Naive thymus-derived CD8-positive, alpha-beta T cell (primary cell): ENCODE measurements around the gene LEF1. TPM values are rescaled to one million over a fixed set of nuclear protein-coding genes. Genes with fewer than 3 reads are reported as not detected.

Experiments
- ATAC-seq, 2 donors: fragments of 150-1000 bp; cut with Tn5 transposase in 1 of 2; sonication (Bioruptor Pico), chemical (Tn5 transposase) in 1 of 2; 1 replicate in 1 of 2; 2 replicates in 1 of 2; pipeline ENCODE4 v1.10.0; 2021; ENCODE audit warnings: mild to moderate bottlenecking in 2 of 2, moderate library complexity in 2 of 2
- POLR2A ChIA-PET: fragments of 350-600 bp; sonication (Branson Sonifier 250); formaldehyde crosslinking; loops from one replicate; lab custom pipeline; 2021; ENCODE audit warnings: antibody characterized with exemption; lab: Charles Lee
- DNase-seq, 10 donors: peaks; one replicate each; pipeline versions ENCODE4 v3.0.0 to v3.0.0-alpha.2; 2020 to 2022
- H3K27ac Mint-ChIP-seq, 10 donors: one replicate each; pipeline ENCODE4 v1.8.0; 2020 to 2022; ENCODE audit warnings: mild to moderate bottlenecking in 10 of 10, mixed read lengths in 10 of 10, moderate library complexity in 4 of 10, inconsistent platforms in 1 of 10
- H3K27me3 Mint-ChIP-seq, 5 donors: one replicate each; pipeline ENCODE4 v1.8.0; 2021 to 2022; ENCODE audit warnings: mixed read lengths in 5 of 5
- H3K36me3 Mint-ChIP-seq, 3 donors: one replicate each; pipeline ENCODE4 v1.8.0; 2020 to 2022; ENCODE audit warnings: mixed read lengths in 3 of 3, mild to moderate bottlenecking in 2 of 3, inconsistent platforms in 1 of 3
- H3K4me1 Mint-ChIP-seq, 4 donors: one replicate each; pipeline ENCODE4 v1.8.0; 2021 to 2022; ENCODE audit warnings: mixed read lengths in 4 of 4
- H3K4me3 Mint-ChIP-seq, 10 donors: one replicate each; pipeline ENCODE4 v1.8.0; 2020 to 2022; ENCODE audit warnings: mild to moderate bottlenecking in 10 of 10, mixed read lengths in 10 of 10, moderate library complexity in 6 of 10, inconsistent platforms in 1 of 10
- H3K9me3 Mint-ChIP-seq, 9 donors: one replicate each; pipeline ENCODE4 v1.8.0; 2020 to 2022; ENCODE audit warnings: mixed read lengths in 9 of 9, mild to moderate bottlenecking in 3 of 9, inconsistent platforms in 1 of 9, moderate library complexity in 1 of 9
- polyA plus RNA-seq, 3 donors: library from polyadenylated mRNA; unstranded; fragments of 300-500 nt; fragmentation: Illumina TruSeq; gene quantifications; one replicate each; pipeline ENCODE4 v1.2.3, GENCODE V29; 2021
- total RNA-seq, 8 experiments: library from RNA in 2 of 8; stranded (reverse) in 2 of 8; gene quantifications; one replicate each; pipeline ENCODE4 v1.2.3 and lab custom pipeline; 2021 to 2026

Gene LEF1
- total and polyA plus RNA-seq, 5 experiments from 2014 or later: 400 to 859 (median 828) TPM

- Mint-ChIP-seq H3K27ac (peak overlapping the region; percentile 80 to 98 (median 94)), H3K4me3 (peak overlapping the region in 6 of 10 donors; percentile 4 to 68 (median 37)), H3K36me3 (peaks cover 5 to 58% (median 18%) of the 10 kb centered on the region in 3 donors), H3K9me3 (no peaks in the 10 kb centered on the region), H3K27me3 (no peaks in the 10 kb centered on the region), H3K4me1 (peaks cover 51 to 73% (median 65%) of the 10 kb centered on the region in 4 donors)
- POLR2A ChIA-PET: interaction anchor here (0.8 to 4.0 kb wide), 7 partner anchors 11 to 526 kb away, joined by 3 to 16 read pairs (median 4); partner anchors contain the start of gene LEF1
- ATAC-seq (peak; percentile 56 to 71), DNase-seq (peak in 7 of 10 donors; percentile 39 to 73 (median 59))
Measured at GRCh38 chr4:108045687-108046024, 123.1 kb downstream of the LEF1 start.

GRCh38 chr4:108044951-108045686 lies 123.6 kb downstream of the LEF1 start:
- Mint-ChIP-seq H3K36me3 (peaks cover 5 to 56% (median 18%) of the 10 kb centered on the region in 3 donors), H3K27ac (peak overlapping the region; percentile 80 to 98 (median 94)), H3K4me3 (peak overlapping the region in 5 of 10 donors; percentile 11 to 68 (median 39)), H3K4me1 (peaks cover 48 to 70% (median 60%) of the 10 kb centered on the region in 4 donors), H3K27me3 (no peaks in the 10 kb centered on the region), H3K9me3 (peaks cover 0 to 1% (median 0%) of the 10 kb centered on the region in 9 donors)
- DNase-seq: no peak
- no peak for ATAC-seq
- POLR2A ChIA-PET: interaction anchor here (0.8 to 4.0 kb wide), 7 partner anchors 11 to 527 kb away, joined by 3 to 16 read pairs (median 4); partner anchors contain the start of gene LEF1

DNA sequence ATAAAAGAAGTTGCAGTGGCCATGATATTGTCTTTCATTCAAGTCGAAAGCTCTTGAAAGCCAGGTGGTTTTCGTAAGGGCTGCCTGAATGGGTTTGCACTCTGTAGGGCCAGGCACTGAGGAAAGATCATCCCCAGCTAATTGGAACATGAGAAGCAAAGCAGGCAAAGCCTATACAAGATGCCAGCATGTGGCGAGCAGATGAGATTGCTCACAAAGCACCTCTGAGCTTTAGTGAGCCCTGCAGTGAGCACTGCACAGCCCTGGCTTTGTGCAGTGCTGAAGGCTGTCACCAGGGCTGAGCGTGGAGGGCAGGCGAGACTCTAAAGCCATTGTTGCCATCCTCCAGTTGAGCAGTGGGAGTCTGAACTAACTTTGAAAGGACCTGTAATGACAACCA lies 125.2 kb downstream of the LEF1 start:
- peaks cover 33 to 64% (median 49%) of the 10 kb centered on the region in 4 donors for H3K4me1 Mint-ChIP-seq
- ATAC-seq (peak; percentile 48 to 49), DNase-seq (no peak)
- POLR2A ChIA-PET: interaction anchor here (0.7 to 2.5 kb wide), 13 partner anchors 9 to 125 kb away, joined by 3 to 15 read pairs (median 4); partner anchors contain the start of gene LEF1
- no peaks in the 10 kb centered on the region for H3K27me3 Mint-ChIP-seq
- H3K27ac Mint-ChIP-seq: peak overlapping the region; percentile 80 to 98 (median 92)
- peaks cover 0 to 1% (median 0%) of the 10 kb centered on the region in 9 donors for H3K9me3 Mint-ChIP-seq
- H3K36me3 Mint-ChIP-seq: peaks cover 5 to 40% (median 13%) of the 10 kb centered on the region in 3 donors
- H3K4me3 Mint-ChIP-seq: peak overlapping the region in 8 of 10 donors; percentile 14 to 70 (median 48)

DNA sequence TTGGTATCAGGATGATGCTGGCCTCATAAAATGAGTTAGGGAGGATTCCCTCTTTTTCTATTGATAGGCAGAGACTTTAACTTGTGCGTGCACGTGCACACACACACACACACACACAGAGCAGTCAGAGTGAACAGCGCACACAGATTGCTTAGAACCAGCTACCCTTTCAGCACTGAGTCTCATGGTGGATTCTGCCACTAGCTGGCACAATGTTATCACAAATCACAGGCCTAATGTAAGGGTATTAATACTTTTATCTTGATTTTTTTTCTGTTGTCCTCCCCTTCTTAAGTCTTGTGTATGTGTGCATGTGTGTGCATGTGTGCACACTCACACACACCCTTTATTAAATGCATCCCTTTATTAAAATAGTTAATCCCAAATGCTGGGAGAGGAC lies 125.8 kb downstream of the LEF1 start:
- POLR2A ChIA-PET: interaction anchor here (0.8 to 2.5 kb wide), 10 partner anchors 9 to 126 kb away, joined by 3 to 15 read pairs (median 5); partner anchors contain the start of gene LEF1
- Mint-ChIP-seq H3K4me3 (peak overlapping the region in 7 of 10 donors; percentile 14 to 64 (median 51)), H3K36me3 (peaks cover 5 to 34% (median 9%) of the 10 kb centered on the region in 3 donors), H3K4me1 (peaks cover 33 to 65% (median 50%) of the 10 kb centered on the region in 4 donors), H3K27ac (peak overlapping the region; percentile 80 to 98 (median 92)), H3K9me3 (peaks cover 0 to 1% (median 0%) of the 10 kb centered on the region in 9 donors), H3K27me3 (no peaks in the 10 kb centered on the region)
- ATAC-seq: peak in 1 of 2 donors; percentile 34
- no peak for DNase-seq

GRCh38 chr4:108037884-108038283 lies 130.8 kb downstream of the LEF1 start:
- H3K4me3 Mint-ChIP-seq: peak overlapping the region in 1 of 10 donors; percentile 16
- DNase-seq (no peak), ATAC-seq (no peak)
- H3K9me3 Mint-ChIP-seq: peaks cover 0 to 1% (median 0%) of the 10 kb centered on the region in 9 donors
- peaks cover 18 to 66% (median 53%) of the 10 kb centered on the region in 4 donors for H3K4me1 Mint-ChIP-seq
- H3K27me3 Mint-ChIP-seq: no peaks in the 10 kb centered on the region
- H3K36me3 Mint-ChIP-seq: no peaks in the 10 kb centered on the region
- peak overlapping the region in 8 of 10 donors; percentile 74 to 100 (median 98) for H3K27ac Mint-ChIP-seq
- POLR2A ChIA-PET: interaction anchor here (0.7 to 1.9 kb wide), 4 partner anchors 9 to 133 kb away, joined by 3 to 5 read pairs (median 4); no protein-coding TSS in a partner anchor

DNA sequence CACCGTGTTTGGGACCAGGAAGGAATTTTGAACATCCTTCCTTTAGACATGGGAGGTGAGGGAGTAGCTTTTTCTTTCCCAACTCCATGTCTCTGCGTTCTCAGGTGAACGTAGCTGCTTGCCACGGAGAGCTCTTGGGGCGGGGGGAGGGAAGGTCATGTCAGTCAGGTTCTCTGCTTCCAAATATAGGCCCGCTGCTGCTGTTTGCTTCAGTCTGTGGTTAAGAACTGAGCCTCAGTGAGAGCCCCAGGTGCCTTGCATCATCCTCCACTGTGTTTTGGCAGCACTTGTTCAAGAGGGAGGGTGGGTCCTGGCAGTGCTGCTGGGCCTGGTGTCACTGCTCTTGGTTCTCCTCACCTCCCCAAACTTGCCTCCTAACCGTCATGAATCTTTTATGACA lies 132.5 kb downstream of the LEF1 start:
- POLR2A ChIA-PET: interaction anchor here (0.5 to 2.1 kb wide), 26 partner anchors 11 to 1398 kb away, joined by 3 to 14 read pairs (median 4); partner anchors contain the start of genes LEF1, RPL34 and SEC24B
- Mint-ChIP-seq H3K27me3 (no peaks in the 10 kb centered on the region), H3K27ac (peak overlapping the region; percentile 90 to 100 (median 98)), H3K4me3 (peak overlapping the region; percentile 66 to 85 (median 76)), H3K9me3 (peaks cover 0 to 3% (median 0%) of the 10 kb centered on the region in 9 donors), H3K4me1 (peaks cover 19 to 74% (median 58%) of the 10 kb centered on the region in 4 donors), H3K36me3 (no peaks in the 10 kb centered on the region)
- peak; percentile 95 to 99 for ATAC-seq
- peak; percentile 44 to 93 (median 78) for DNase-seq

DNA sequence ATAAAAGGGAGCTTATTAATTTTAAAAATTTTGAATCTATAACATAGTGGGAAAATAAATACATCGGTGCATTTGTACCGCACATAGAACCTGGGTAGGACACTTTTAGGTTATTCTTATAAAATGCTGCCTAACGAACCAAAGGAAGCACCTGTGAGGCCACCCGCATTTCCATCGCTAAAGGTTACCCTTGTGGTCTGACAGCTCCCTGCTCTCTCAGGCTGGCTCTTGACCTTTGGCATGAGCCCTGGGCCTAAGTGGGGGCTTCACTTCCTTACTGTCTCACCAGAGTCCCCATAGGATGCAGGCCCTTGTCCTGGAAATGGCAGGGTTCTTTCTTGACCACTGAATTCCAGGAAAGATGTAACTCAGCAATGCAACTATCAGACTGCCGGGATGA lies 133.0 kb downstream of the LEF1 start:
- no peak for DNase-seq
- Mint-ChIP-seq H3K36me3 (no peaks in the 10 kb centered on the region), H3K4me3 (peak overlapping the region; percentile 66 to 85 (median 76)), H3K4me1 (peaks cover 23 to 79% (median 63%) of the 10 kb centered on the region in 4 donors), H3K27me3 (no peaks in the 10 kb centered on the region), H3K9me3 (peaks cover 0 to 3% (median 0%) of the 10 kb centered on the region in 9 donors), H3K27ac (peak overlapping the region; percentile 90 to 100 (median 98))
- POLR2A ChIA-PET: interaction anchor here (0.5 to 2.7 kb wide), 33 partner anchors 8 to 1398 kb away, joined by 3 to 16 read pairs (median 4); partner anchors contain the start of genes LEF1, RPL34 and SEC24B
- ATAC-seq: no peak

GRCh38 chr4:108034565-108034964 lies 134.2 kb downstream of the LEF1 start:
- Mint-ChIP-seq H3K4me3 (peak overlapping the region; percentile 25 to 81 (median 74)), H3K27ac (peak overlapping the region; percentile 90 to 99 (median 94))

GRCh38 chr4:108033348-108033747 lies 135.4 kb downstream of the LEF1 start:
- no peaks in the 10 kb centered on the region for H3K36me3 Mint-ChIP-seq
- ATAC-seq (no peak), DNase-seq (no peak)
- H3K27me3 Mint-ChIP-seq: no peaks in the 10 kb centered on the region
- H3K4me1 Mint-ChIP-seq: peaks cover 38 to 88% (median 79%) of the 10 kb centered on the region in 4 donors
- POLR2A ChIA-PET: interaction anchor here (0.7 to 2.7 kb wide), 6 partner anchors 10 to 544 kb away, joined by 3 to 16 read pairs (median 4); partner anchors contain the start of gene LEF1
- peak overlapping the region in 5 of 10 donors; percentile 12 to 37 (median 29) for H3K4me3 Mint-ChIP-seq
- peaks cover 0 to 3% (median 0%) of the 10 kb centered on the region in 9 donors for H3K9me3 Mint-ChIP-seq
- H3K27ac Mint-ChIP-seq: peak overlapping the region in 9 of 10 donors; percentile 29 to 99 (median 90)

More at GRCh38 chr4:108034565-108034964, 134.2 kb downstream of the LEF1 start:
- peaks cover 0 to 3% (median 0%) of the 10 kb centered on the region in 9 donors for H3K9me3 Mint-ChIP-seq
- H3K4me1 Mint-ChIP-seq: peaks cover 33 to 86% (median 74%) of the 10 kb centered on the region in 4 donors
- POLR2A ChIA-PET: interaction anchor here (0.6 to 2.7 kb wide), 14 partner anchors 9 to 1361 kb away, joined by 3 to 16 read pairs (median 6); partner anchors contain the start of gene LEF1
- no peaks in the 10 kb centered on the region for H3K27me3 Mint-ChIP-seq
- DNase-seq: no peak
- no peaks in the 10 kb centered on the region for H3K36me3 Mint-ChIP-seq
- no peak for ATAC-seq

DNA sequence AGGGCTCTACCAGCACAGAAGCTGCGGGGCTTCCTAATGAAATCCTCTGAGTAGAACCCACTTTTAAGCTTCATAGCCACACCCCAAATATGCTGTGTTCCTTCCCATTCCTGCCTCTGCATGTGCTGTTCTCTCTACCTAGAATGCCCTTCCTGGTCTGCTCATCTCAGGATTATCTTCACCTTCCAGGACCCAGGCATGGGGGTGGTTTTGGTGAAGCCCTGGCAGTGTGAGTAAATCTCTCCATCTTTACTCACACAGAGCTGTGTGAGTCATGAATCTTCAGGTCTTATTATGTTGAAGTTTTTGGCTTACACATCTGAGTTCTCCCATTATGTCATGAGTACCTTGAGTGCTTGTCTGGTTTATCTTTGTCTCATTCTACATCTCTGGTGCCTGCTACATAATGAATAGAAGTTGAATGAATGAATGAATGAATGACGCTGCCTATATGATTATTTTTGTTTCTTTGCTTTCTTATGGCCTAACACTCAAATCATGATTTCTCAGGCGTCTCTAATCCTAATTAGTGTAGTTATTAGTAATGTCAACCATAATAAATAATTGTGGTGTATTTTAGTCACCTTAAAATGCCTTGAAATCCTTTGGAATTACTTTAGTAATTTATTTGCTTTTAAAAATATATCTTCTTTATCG lies 137.2 kb downstream of the LEF1 start:
- peaks cover 0 to 7% (median 0%) of the 10 kb centered on the region in 3 donors for H3K36me3 Mint-ChIP-seq
- H3K4me3 Mint-ChIP-seq: peak overlapping the region in 4 of 10 donors; percentile 20 to 49 (median 26)
- H3K27ac Mint-ChIP-seq: peak overlapping the region; percentile 93 to 99 (median 96)
- peaks cover 34 to 78% (median 72%) of the 10 kb centered on the region in 4 donors for H3K4me1 Mint-ChIP-seq
- DNase-seq (no peak), ATAC-seq (no peak)
- peaks cover 0 to 3% (median 0%) of the 10 kb centered on the region in 9 donors for H3K9me3 Mint-ChIP-seq
- POLR2A ChIA-PET: interaction anchor here (0.6 to 3.9 kb wide), 15 partner anchors 11 to 142 kb away, joined by 3 to 30 read pairs (median 5); partner anchors contain the start of gene LEF1
- H3K27me3 Mint-ChIP-seq: no peaks in the 10 kb centered on the region

DNA sequence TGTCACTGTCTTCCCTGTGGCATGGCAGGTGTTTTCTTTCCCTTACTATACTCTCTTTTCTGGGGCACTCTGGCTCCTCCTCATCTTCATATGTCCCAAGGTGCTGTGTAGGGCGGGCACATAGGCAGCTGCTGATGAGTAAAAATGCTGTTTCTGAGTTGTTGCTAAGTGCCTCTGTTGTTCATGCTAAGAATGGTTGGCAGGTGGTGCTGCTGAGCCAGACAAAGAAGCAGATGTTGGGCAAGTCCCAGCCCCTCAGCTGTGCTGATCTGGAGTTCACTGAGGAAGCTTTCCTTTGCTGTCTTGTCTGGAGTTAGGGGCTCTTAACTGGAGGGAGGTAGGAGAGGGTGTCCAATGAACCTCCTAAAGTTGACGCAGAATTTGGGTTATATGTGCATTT lies 138.4 kb downstream of the LEF1 start:
- H3K4me1 Mint-ChIP-seq: peaks cover 30 to 69% (median 61%) of the 10 kb centered on the region in 4 donors
- H3K27ac Mint-ChIP-seq: peak overlapping the region; percentile 93 to 99 (median 96)
- ATAC-seq: peak; percentile 79 to 89
- H3K4me3 Mint-ChIP-seq: peak overlapping the region; percentile 38 to 92 (median 80)
- H3K9me3 Mint-ChIP-seq: peaks cover 0 to 3% (median 0%) of the 10 kb centered on the region in 9 donors
- H3K27me3 Mint-ChIP-seq: no peaks in the 10 kb centered on the region
- DNase-seq: peak; percentile 48 to 89 (median 76)
- peaks cover 0 to 16% (median 0%) of the 10 kb centered on the region in 3 donors for H3K36me3 Mint-ChIP-seq
- POLR2A ChIA-PET: interaction anchor here (0.6 to 3.9 kb wide), 24 partner anchors 11 to 589 kb away, joined by 3 to 30 read pairs (median 6); partner anchors contain the start of genes LEF1 and RPL34
